22Rv1 (cell line): Measurements from ENCODE around the gene MACF1.

Experiments used
- H3K27ac ChIP-seq: fragments of 450-650 bp; 2 replicates; pipeline ENCODE4 v1.5.1; 2017
- ZFX ChIP-seq: fragments of 450-650 bp; IDR thresholded peaks from 2 replicates; pipeline ENCODE4 v1.6.1; 2017; ENCODE audit warnings: antibody characterized with exemption, borderline replicate concordance
- TF ChIP-seq, protein P1 (sequence below): fragments of 450-650 bp; IDR thresholded peaks from 2 replicates; pipeline ENCODE4 v1.5.1; 2017; ENCODE audit warnings: mild to moderate bottlenecking

MACF1 gene

GRCh38 chr1:39533442-39533841 lies 328.9 kb downstream of the MACF1 start:
- H3K27ac ChIP-seq = no peak overlapping the region
- no peak for TF ChIP-seq ZFX
- TF ChIP-seq, protein P1, sequence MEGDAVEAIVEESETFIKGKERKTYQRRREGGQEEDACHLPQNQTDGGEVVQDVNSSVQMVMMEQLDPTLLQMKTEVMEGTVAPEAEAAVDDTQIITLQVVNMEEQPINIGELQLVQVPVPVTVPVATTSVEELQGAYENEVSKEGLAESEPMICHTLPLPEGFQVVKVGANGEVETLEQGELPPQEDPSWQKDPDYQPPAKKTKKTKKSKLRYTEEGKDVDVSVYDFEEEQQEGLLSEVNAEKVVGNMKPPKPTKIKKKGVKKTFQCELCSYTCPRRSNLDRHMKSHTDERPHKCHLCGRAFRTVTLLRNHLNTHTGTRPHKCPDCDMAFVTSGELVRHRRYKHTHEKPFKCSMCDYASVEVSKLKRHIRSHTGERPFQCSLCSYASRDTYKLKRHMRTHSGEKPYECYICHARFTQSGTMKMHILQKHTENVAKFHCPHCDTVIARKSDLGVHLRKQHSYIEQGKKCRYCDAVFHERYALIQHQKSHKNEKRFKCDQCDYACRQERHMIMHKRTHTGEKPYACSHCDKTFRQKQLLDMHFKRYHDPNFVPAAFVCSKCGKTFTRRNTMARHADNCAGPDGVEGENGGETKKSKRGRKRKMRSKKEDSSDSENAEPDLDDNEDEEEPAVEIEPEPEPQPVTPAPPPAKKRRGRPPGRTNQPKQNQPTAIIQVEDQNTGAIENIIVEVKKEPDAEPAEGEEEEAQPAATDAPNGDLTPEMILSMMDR = no peak
